WTC11 (cell line): ENCODE results near the gene ROBO2. TPM values are rescaled to one million over a fixed set of nuclear protein-coding genes. Genes with fewer than 3 reads are reported as not detected.

Experiments used
- ATAC-seq: fragments of 200-7000 bp; cut with Tn5 transposase; 2 replicates; pipeline ENCODE4 v1.10.0; 2021; ENCODE audit warnings: mild to moderate bottlenecking, moderate library complexity
- CTCF ChIA-PET: fragments of 300-600 bp; sonication (Branson Sonifier 250); formaldehyde crosslinking; loops from one replicate; lab custom pipeline; 2021; ENCODE audit warnings: antibody characterized with exemption; lab: Charles Lee
- POLR2A ChIA-PET: fragments of 350-600 bp; sonication (Branson Sonifier 250); formaldehyde crosslinking; loops from one replicate; lab custom pipeline; 2021; ENCODE audit warnings: antibody characterized with exemption; lab: Charles Lee
- DNase-seq: peaks from one replicate; pipeline ENCODE4 v3.0.0; 2021; ENCODE audit warnings: low spot score
- H3K27ac Mint-ChIP-seq: 2 replicates; pipeline ENCODE4 v1.8.0; 2021; ENCODE audit warnings: mixed read lengths
- H3K27me3 Mint-ChIP-seq: 2 replicates; pipeline ENCODE4 v1.8.0; 2021; ENCODE audit warnings: low read depth, mild to moderate bottlenecking, moderate library complexity, mixed read lengths
- H3K36me3 Mint-ChIP-seq: 2 replicates; pipeline ENCODE4 v1.8.0; 2021; ENCODE audit warnings: mixed read lengths
- H3K4me1 Mint-ChIP-seq: 2 replicates; pipeline ENCODE4 v1.8.0; 2022; ENCODE audit warnings: mixed read lengths
- H3K4me3 Mint-ChIP-seq: 2 replicates; pipeline ENCODE4 v1.8.0; 2021; ENCODE audit warnings: mild to moderate bottlenecking, moderate library complexity, mixed read lengths
- H3K9me3 Mint-ChIP-seq: 2 replicates; pipeline ENCODE4 v1.8.0; 2021; ENCODE audit warnings: mixed read lengths
- ATF6 ChIP-seq: sonication (generic); formaldehyde crosslinking; IDR thresholded peaks from 2 replicates; pipeline ENCODE4 v1.8.1; 2023; ENCODE audit warnings: mild to moderate bottlenecking, missing genetic modification reagents
- CREB1 ChIP-seq: sonication (generic); formaldehyde crosslinking; IDR thresholded peaks from 2 replicates; pipeline ENCODE4 v1.8.0; 2023; ENCODE audit warnings: mild to moderate bottlenecking, missing genetic modification reagents
- E2F5 ChIP-seq: sonication (generic); formaldehyde crosslinking; IDR thresholded peaks from 2 replicates; pipeline ENCODE4 v1.8.1; 2022; ENCODE audit warnings: mild to moderate bottlenecking, moderate library complexity, missing genetic modification reagents
- FOXP1 ChIP-seq: sonication (generic); formaldehyde crosslinking; IDR thresholded peaks from 2 replicates; pipeline ENCODE4 v1.8.0; 2022; ENCODE audit warnings: missing genetic modification reagents, mild to moderate bottlenecking, moderate library complexity, borderline replicate concordance
- GRHL2 ChIP-seq: fragments of 250-450 bp; sonication (Bioruptor Pico); IDR thresholded peaks from 2 replicates; pipeline ENCODE4 v1.8.0; 2022; ENCODE audit warnings: mild to moderate bottlenecking, moderate library complexity; ENCODE audit not compliant: insufficient replicate concordance, severe bottlenecking
- HMGXB4 ChIP-seq: sonication (generic); formaldehyde crosslinking; IDR thresholded peaks from 2 replicates; pipeline ENCODE4 v1.8.1; 2023; ENCODE audit warnings: mild to moderate bottlenecking, moderate library complexity, missing genetic modification reagents
- IRF2 ChIP-seq: sonication (generic); formaldehyde crosslinking; IDR thresholded peaks from 2 replicates; pipeline ENCODE4 v1.8.0; 2022; ENCODE audit warnings: low read depth, missing genetic modification reagents, borderline replicate concordance
- JUN ChIP-seq: sonication (generic); formaldehyde crosslinking; IDR thresholded peaks from 2 replicates; pipeline ENCODE4 v1.8.0; 2023; ENCODE audit warnings: mild to moderate bottlenecking, missing genetic modification reagents
- NR1H2 ChIP-seq: sonication (generic); formaldehyde crosslinking; IDR thresholded peaks from 2 replicates; pipeline ENCODE4 v1.9.0; 2021; ENCODE audit warnings: mild to moderate bottlenecking, moderate library complexity, missing genetic modification reagents
- OVOL2 ChIP-seq: fragments of 250-450 bp; sonication (Bioruptor Pico); IDR thresholded peaks from 2 replicates; pipeline ENCODE4 v1.9.0; 2021; ENCODE audit warnings: mild to moderate bottlenecking, borderline replicate concordance
- SMAD3 ChIP-seq: sonication (generic); formaldehyde crosslinking; IDR thresholded peaks from 2 replicates; pipeline ENCODE4 v1.8.0; 2022; ENCODE audit warnings: missing genetic modification reagents, mild to moderate bottlenecking, borderline replicate concordance
- SOX15 ChIP-seq: fragments of 250-450 bp; sonication (Bioruptor Pico); IDR thresholded peaks from 2 replicates; pipeline ENCODE4 v1.9.0; 2021; ENCODE audit warnings: mild to moderate bottlenecking
- ZNF121 ChIP-seq: sonication (generic); formaldehyde crosslinking; IDR thresholded peaks from 2 replicates; pipeline ENCODE4 v1.8.0; 2023; ENCODE audit warnings: missing genetic modification reagents
- ZNF263 ChIP-seq: sonication (generic); formaldehyde crosslinking; IDR thresholded peaks from 2 replicates; pipeline ENCODE4 v1.8.1; 2022; ENCODE audit warnings: low read depth, mild to moderate bottlenecking, moderate library complexity, missing genetic modification reagents
- ZNF317 ChIP-seq: sonication (generic); formaldehyde crosslinking; IDR thresholded peaks from 2 replicates; pipeline ENCODE4 v1.8.1; 2023; ENCODE audit warnings: low read depth, mild to moderate bottlenecking, moderate library complexity, missing genetic modification reagents, borderline replicate concordance
- ZNF416 ChIP-seq: fragments of 250-450 bp; sonication (Bioruptor Pico); IDR thresholded peaks from 2 replicates; pipeline ENCODE4 v1.9.0; 2021; ENCODE audit warnings: mild to moderate bottlenecking, inconsistent platforms
- ZNF512 ChIP-seq: sonication (generic); formaldehyde crosslinking; IDR thresholded peaks from 2 replicates; pipeline ENCODE4 v1.8.1; 2022; ENCODE audit warnings: missing genetic modification reagents, borderline replicate concordance
- ZNF532 ChIP-seq: fragments of 250-450 bp; sonication (Bioruptor Pico); IDR thresholded peaks from 2 replicates; pipeline ENCODE4 v1.9.0; 2021; ENCODE audit warnings: mild to moderate bottlenecking, borderline replicate concordance
- total RNA-seq: library from RNA; stranded (reverse); gene quantifications from 3 replicates; pipeline ENCODE4 v1.2.3, GENCODE V29; 2021

Gene ROBO2
- total RNA-seq, 1 experiment from 2014 or later = 11.7 TPM

- H3K9me3 Mint-ChIP-seq = no peaks in the 10 kb centered on the region
- no peak for ATAC-seq
- H3K4me1 Mint-ChIP-seq = no peaks in the 10 kb centered on the region
- no peaks in the 10 kb centered on the region for H3K27me3 Mint-ChIP-seq
- CTCF ChIA-PET = no interaction called here
- no peak overlapping the region for H3K27ac Mint-ChIP-seq
- H3K36me3 Mint-ChIP-seq = no peaks in the 10 kb centered on the region
- TF ChIP-seq JUN (no peak), ZNF512 (CRISPR knock-in tag) (no peak), ZNF263 (no peak), ZNF121 (CRISPR knock-in tag) (no peak)
- TF ChIP-seq, all 79 proteins: peak for 0
- DNase-seq = no peak
- no peak overlapping the region for H3K4me3 Mint-ChIP-seq
- POLR2A ChIA-PET = no interaction called here
Measured at GRCh38 chr3:77227567-77227966, 187.7 kb downstream of the ROBO2 start.

GRCh38 chr3:77232557-77232956, 192.7 kb downstream of the ROBO2 start:
- ATAC-seq (no peak), DNase-seq (no peak)
- H3K36me3 Mint-ChIP-seq = no peaks in the 10 kb centered on the region
- no peak for TF ChIP-seq NR1H2 (CRISPR knock-in tag)
- no peak for TF ChIP-seq SOX15 (CRISPR knock-in tag)
- no peak for TF ChIP-seq IRF2 (CRISPR knock-in tag)
- no peak for TF ChIP-seq ZNF532 (CRISPR knock-in tag)
- no peak for TF ChIP-seq ATF6
- no peak for TF ChIP-seq CREB1 (CRISPR knock-in tag)
- no peak for TF ChIP-seq ZNF416 (CRISPR knock-in tag)
- no peak for TF ChIP-seq FOXP1 (CRISPR knock-in tag)
- no peak for TF ChIP-seq SMAD3 (CRISPR knock-in tag)
- no peak for TF ChIP-seq OVOL2 (CRISPR knock-in tag)
- no peak for TF ChIP-seq E2F5 (CRISPR knock-in tag)
- TF ChIP-seq HMGXB4 (CRISPR knock-in tag) = no peak
- no peak for TF ChIP-seq GRHL2 (CRISPR knock-in tag)
- TF ChIP-seq ZNF317 (CRISPR knock-in tag) = no peak
- CTCF ChIA-PET = interaction anchor here (1.3 kb wide), 1 partner anchor 508 kb away, joined by 3 read pairs; no protein-coding TSS in a partner anchor
- H3K9me3 Mint-ChIP-seq = no peaks in the 10 kb centered on the region; the same call in 1 of the 2 replicates
- H3K27me3 Mint-ChIP-seq = no peaks in the 10 kb centered on the region
- peaks cover 4% of the 10 kb centered on the region; the same call in 1 of the 2 replicates for H3K4me1 Mint-ChIP-seq
- no peak overlapping the region for H3K27ac Mint-ChIP-seq
- POLR2A ChIA-PET = no interaction called here
- no peak overlapping the region for H3K4me3 Mint-ChIP-seq
